ENCODE results near the gene MAML2.

The MAML2 gene

DNA sequence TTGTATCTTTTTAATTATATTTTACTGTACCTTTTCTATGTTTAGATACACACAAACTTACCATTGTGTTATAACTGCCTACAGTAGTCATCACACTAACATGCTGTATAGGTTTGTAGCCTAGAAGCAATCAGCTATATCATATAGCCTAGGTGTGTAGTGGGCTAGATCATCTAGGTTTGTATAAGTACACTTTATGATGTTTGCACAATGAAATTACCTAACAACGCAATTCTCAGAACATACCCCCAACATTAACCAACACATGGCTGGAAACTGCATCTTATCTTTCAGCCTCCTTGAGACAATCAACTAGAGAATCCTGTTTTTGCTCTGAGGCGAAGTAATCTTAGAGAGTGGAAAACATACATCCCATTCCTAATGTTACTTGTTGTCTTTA is 358.9 kb downstream of the MAML2 start:
- Histone ChIP-seq H3K9me3 (ENCODE audit: insufficient read depth, low read length, severe bottlenecking) (no peaks in the 10 kb centered on the region), H3K27ac (ENCODE audit: low read length) (no peak overlapping the region), H3K36me3 (ENCODE audit: insufficient read depth, low read length) (peaks cover 6% of the 10 kb centered on the region), H3K27me3 (ENCODE audit: insufficient read depth, low read length, poor library complexity) (no peaks in the 10 kb centered on the region), H3K9ac (ENCODE audit: low read depth, low read length) (no peak overlapping the region), H3K79me2 (ENCODE audit: insufficient read depth, low read length) (no peaks in the 10 kb centered on the region), H3K4me3 (ENCODE audit: low read depth in 1 of 2, low read length in 2 of 2) (no peak overlapping the region), H4K20me1 (ENCODE audit: insufficient read depth, low read length) (no peaks in the 10 kb centered on the region), H3K4me1 (ENCODE audit: insufficient read depth, low read length) (no peaks in the 10 kb centered on the region), H2AFZ (ENCODE audit: low read depth, low read length) (no peak overlapping the region), H3K4me2 (ENCODE audit: insufficient read depth, low read length) (no peak overlapping the region)
- ATAC-seq (ENCODE audit: insufficient read depth, low read depth) (no peak), DNase-seq (no peak)
- TF ChIP-seq CTCF (IDR thresholded peaks at IDR 0.05; ENCODE audit: borderline replicate concordance, extremely low read depth, low read length, poor library complexity, severe bottlenecking) (no peak), EZH2 (IDR thresholded peaks at IDR 0.05; ENCODE audit: borderline replicate concordance, low read depth, low read length, severe bottlenecking) (no peak)

DNA sequence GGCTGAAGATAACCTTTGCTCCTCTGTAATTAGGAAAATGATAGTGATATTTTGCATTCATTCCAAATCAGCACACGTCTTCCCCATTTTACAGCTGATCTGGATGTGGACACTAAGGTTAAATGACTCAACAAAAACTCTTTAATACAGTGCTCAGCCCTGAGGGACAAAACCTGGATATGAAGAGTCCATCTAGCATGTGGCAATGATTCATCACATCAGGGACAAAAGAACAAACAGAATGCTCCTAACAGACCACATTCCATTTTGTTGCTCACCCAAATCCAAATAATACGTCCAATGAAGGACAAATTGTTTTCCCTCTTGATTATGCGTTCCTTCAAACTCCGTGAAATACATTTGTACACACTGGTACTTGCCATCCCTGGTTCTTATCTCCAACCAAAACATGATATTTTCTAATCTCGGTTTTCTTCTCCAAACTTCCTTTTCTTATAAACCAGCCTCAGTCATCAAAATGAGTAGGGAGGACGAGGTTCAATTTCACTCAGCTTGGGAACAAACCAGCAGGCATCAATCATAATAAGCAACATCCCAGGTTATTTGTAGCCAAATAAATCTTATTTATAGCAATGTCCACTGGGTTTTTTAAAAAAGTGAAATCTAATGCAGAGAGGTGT is 365.3 kb downstream of the MAML2 start:
- no peak for DNase-seq
- no peak overlapping the region for H3K4me2 ChIP-seq (ENCODE audit: insufficient read depth, low read length)
- H3K79me2 ChIP-seq (ENCODE audit: insufficient read depth, low read length), result no peaks in the 10 kb centered on the region
- TF ChIP-seq CTCF (IDR thresholded peaks at IDR 0.05; ENCODE audit: borderline replicate concordance, extremely low read depth, low read length, poor library complexity, severe bottlenecking), result no peak
- no peak for TF ChIP-seq EZH2 (IDR thresholded peaks at IDR 0.05; ENCODE audit: borderline replicate concordance, low read depth, low read length, severe bottlenecking)
- H3K9me3 ChIP-seq (ENCODE audit: insufficient read depth, low read length, severe bottlenecking), result no peaks in the 10 kb centered on the region
- no peaks in the 10 kb centered on the region for H4K20me1 ChIP-seq (ENCODE audit: insufficient read depth, low read length)
- no peak overlapping the region for H3K27ac ChIP-seq (ENCODE audit: low read length)
- no peak overlapping the region for H3K9ac ChIP-seq (ENCODE audit: low read depth, low read length)
- H2AFZ ChIP-seq (ENCODE audit: low read depth, low read length), result no peak overlapping the region
- H3K4me1 ChIP-seq (ENCODE audit: insufficient read depth, low read length), result no peaks in the 10 kb centered on the region
- peaks cover 8% of the 10 kb centered on the region for H3K36me3 ChIP-seq (ENCODE audit: insufficient read depth, low read length)
- no peak overlapping the region for H3K4me3 ChIP-seq (ENCODE audit: low read depth in 1 of 2, low read length in 2 of 2)
- ATAC-seq (ENCODE audit: insufficient read depth, low read depth), result no peak
- H3K27me3 ChIP-seq (ENCODE audit: insufficient read depth, low read length, poor library complexity), result no peaks in the 10 kb centered on the region

DNA sequence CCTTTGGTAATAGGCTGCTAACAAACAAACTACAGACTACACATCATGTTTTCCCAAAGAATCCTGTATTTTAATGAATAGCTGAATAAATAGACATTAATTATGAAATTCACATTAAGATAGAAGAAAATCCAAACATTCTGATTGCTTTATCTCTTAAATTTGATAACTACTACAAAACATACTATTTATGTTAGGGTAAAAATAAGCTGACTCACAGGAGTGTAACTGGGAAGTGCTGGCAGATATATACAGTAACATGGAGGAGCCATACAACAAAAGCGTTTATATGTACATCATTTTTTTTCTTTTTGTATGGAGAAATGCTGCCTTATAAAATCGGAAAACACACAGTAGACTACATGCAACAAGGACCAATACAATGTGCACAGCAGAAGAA is 366.4 kb downstream of the MAML2 start:
- no peak overlapping the region for H3K9ac ChIP-seq (ENCODE audit: low read depth, low read length)
- ATAC-seq (ENCODE audit: insufficient read depth, low read depth) (no peak), DNase-seq (no peak)
- H3K36me3 ChIP-seq (ENCODE audit: insufficient read depth, low read length), result peaks cover 8% of the 10 kb centered on the region
- TF ChIP-seq CTCF (IDR thresholded peaks at IDR 0.05; ENCODE audit: borderline replicate concordance, extremely low read depth, low read length, poor library complexity, severe bottlenecking) (no peak), EZH2 (IDR thresholded peaks at IDR 0.05; ENCODE audit: borderline replicate concordance, low read depth, low read length, severe bottlenecking) (no peak)
- no peaks in the 10 kb centered on the region for H3K9me3 ChIP-seq (ENCODE audit: insufficient read depth, low read length, severe bottlenecking)
- H3K27me3 ChIP-seq (ENCODE audit: insufficient read depth, low read length, poor library complexity), result no peaks in the 10 kb centered on the region
- H2AFZ ChIP-seq (ENCODE audit: low read depth, low read length), result no peak overlapping the region
- H3K27ac ChIP-seq (ENCODE audit: low read length), result no peak overlapping the region
- H3K79me2 ChIP-seq (ENCODE audit: insufficient read depth, low read length), result no peaks in the 10 kb centered on the region
- no peaks in the 10 kb centered on the region for H3K4me1 ChIP-seq (ENCODE audit: insufficient read depth, low read length)
- H4K20me1 ChIP-seq (ENCODE audit: insufficient read depth, low read length), result no peaks in the 10 kb centered on the region
- no peak overlapping the region for H3K4me2 ChIP-seq (ENCODE audit: insufficient read depth, low read length)
- H3K4me3 ChIP-seq (ENCODE audit: low read depth in 1 of 2, low read length in 2 of 2), result no peak overlapping the region

Measured in DND-41 (cell line).